Prostate gland (tissue), 2 donors: ENCODE measurements around the gene SIRT3.

Experiments
- CTCF ChIP-seq, 4 experiments: fragments of 200-600 bp in 2 of 4; fragments of 450-650 bp in 2 of 4; sonication (generic) in 2 of 4; IDR thresholded peaks; 1 replicate in 3 of 4; 2 replicates in 1 of 4; pipeline ENCODE4 v1.5.1; 2016 to 2019; ENCODE audit warnings: antibody characterized with exemption in 4 of 4, mild to moderate bottlenecking in 2 of 4, moderate library complexity in 2 of 4
- POLR2A ChIP-seq: fragments of 450-650 bp; IDR thresholded peaks from one replicate; pipeline ENCODE4 v1.6.1; 2016; ENCODE audit warnings: antibody characterized with exemption, mild to moderate bottlenecking
- POLR2AphosphoS5 ChIP-seq: sonication (generic); formaldehyde crosslinking; IDR thresholded peaks from one replicate; pipeline ENCODE4 v1.6.1; 2017; ENCODE audit warnings: antibody characterized with exemption

GRCh38 chr11:201966-202365, 34.2 kb downstream of the SIRT3 start:
- TF ChIP-seq CTCF (IDR thresholded peaks at IDR 0.05) (no peak), POLR2A (no peak), POLR2AphosphoS5 (no peak)
